Upper lobe of right lung (tissue), 1 donor: ENCODE results near the gene SLC25A21. TPM values are rescaled to one million over a fixed set of nuclear protein-coding genes. Genes with fewer than 3 reads are reported as not detected.

Experiments
- ATAC-seq: fragments of 200-7000 bp; cut with Tn5 transposase; one replicate; pipeline ENCODE4 v1.9.1; 2020; ENCODE audit warnings: mild to moderate bottlenecking, moderate library complexity
- DNase-seq: peaks from one replicate; pipeline ENCODE4 v3.0.0-alpha.2; 2020
- H3K27ac ChIP-seq: fragments of 200-600 bp; one replicate; pipeline ENCODE4 v1.8.0; 2022
- H3K27me3 ChIP-seq: fragments of 200-600 bp; one replicate; pipeline ENCODE4 v1.8.0; 2022; ENCODE audit warnings: mild to moderate bottlenecking
- H3K36me3 ChIP-seq: fragments of 200-600 bp; one replicate; pipeline ENCODE4 v1.8.0; 2022
- H3K4me1 ChIP-seq: fragments of 200-600 bp; one replicate; pipeline ENCODE4 v1.8.0; 2022
- H3K4me3 ChIP-seq: fragments of 200-600 bp; one replicate; pipeline ENCODE4 v1.8.0; 2022; ENCODE audit warnings: mild to moderate bottlenecking
- H3K9me3 ChIP-seq: fragments of 200-600 bp; one replicate; pipeline ENCODE4 v1.8.0; 2022
- CTCF ChIP-seq: fragments of 200-600 bp; IDR thresholded peaks from one replicate; pipeline ENCODE4 v1.8.0; 2022; ENCODE audit warnings: antibody characterized with exemption
- intact Hi-C: fragments of 100-400 bp; cut with DNase I; formaldehyde crosslinking; loops from one replicate; pipeline ENCODE4 v1.11.0; 2022
- total RNA-seq: library from RNA; stranded (reverse); fragmentation: NEBNext Ultra II Directional; extraction: Animal tissue kit (Norgen Biotek cat#: 25700); gene quantifications from one replicate; pipeline ENCODE4 v1.2.1, GENCODE V29; 2021
- donor health status: DM: no; HTN: yes; CAD: no; lungs with severe emphysema.

The SLC25A21 gene
- total RNA-seq, 1 donor from 2014 or later: 0.35 TPM

GRCh38 chr14:37118673-37119366 is 53.6 kb downstream of the SLC25A21 start:
- no peak overlapping the region for H3K27ac ChIP-seq
- H3K4me1 ChIP-seq: no peaks in the 10 kb centered on the region
- no peaks in the 10 kb centered on the region for H3K36me3 ChIP-seq
- H3K9me3 ChIP-seq: no peaks in the 10 kb centered on the region
- no peak overlapping the region for H3K4me3 ChIP-seq
- no peaks in the 10 kb centered on the region for H3K27me3 ChIP-seq
- no peak for DNase-seq
- TF ChIP-seq CTCF: no peak
- ATAC-seq: no peak
- intact Hi-C loops: no loop called here

GRCh38 chr14:37116933-37117849 is 55.2 kb downstream of the SLC25A21 start:
- H3K4me3 ChIP-seq: no peak overlapping the region
- H3K36me3 ChIP-seq: no peaks in the 10 kb centered on the region
- DNase-seq: no peak
- TF ChIP-seq CTCF: no peak
- intact Hi-C loops: no loop called here
- H3K27ac ChIP-seq: no peak overlapping the region
- no peak for ATAC-seq
- H3K4me1 ChIP-seq: no peaks in the 10 kb centered on the region
- no peaks in the 10 kb centered on the region for H3K27me3 ChIP-seq
- H3K9me3 ChIP-seq: no peaks in the 10 kb centered on the region

- no peak for DNase-seq
- Histone ChIP-seq H3K27ac (no peak overlapping the region), H3K4me1 (no peaks in the 10 kb centered on the region), H3K4me3 (no peak overlapping the region), H3K9me3 (no peaks in the 10 kb centered on the region), H3K36me3 (no peaks in the 10 kb centered on the region), H3K27me3 (no peaks in the 10 kb centered on the region)
- no peak for TF ChIP-seq CTCF
- no peak for ATAC-seq
- intact Hi-C loops: no loop called here
Observed at GRCh38 chr14:37115406-37115805, 57.0 kb downstream of the SLC25A21 start.

- H3K4me3 ChIP-seq: no peak overlapping the region
- no peaks in the 10 kb centered on the region for H3K9me3 ChIP-seq
- TF ChIP-seq CTCF: no peak
- H3K27me3 ChIP-seq: no peaks in the 10 kb centered on the region
- no peaks in the 10 kb centered on the region for H3K36me3 ChIP-seq
- no peak overlapping the region for H3K27ac ChIP-seq
- DNase-seq (no peak), ATAC-seq (no peak)
- H3K4me1 ChIP-seq: no peaks in the 10 kb centered on the region
- intact Hi-C loops: no loop called here
Observed at GRCh38 chr14:37114559-37114958, 57.8 kb downstream of the SLC25A21 start.

- H3K4me1 ChIP-seq: no peaks in the 10 kb centered on the region
- H3K27me3 ChIP-seq: no peaks in the 10 kb centered on the region
- H3K36me3 ChIP-seq: no peaks in the 10 kb centered on the region
- no peak overlapping the region for H3K27ac ChIP-seq
- no peak for TF ChIP-seq CTCF
- H3K9me3 ChIP-seq: no peaks in the 10 kb centered on the region
- H3K4me3 ChIP-seq: no peak overlapping the region
- DNase-seq (no peak), ATAC-seq (no peak)
- intact Hi-C loops: no loop called here
Observed at GRCh38 chr14:37114002-37114401, 58.4 kb downstream of the SLC25A21 start.
